Activated CD8-positive, alpha-beta memory T cell treated with anti-CD3 and anti-CD28 coated beads for 4 hours (primary cell): ENCODE data around the gene SAMD11.

Experiments
- DNase-seq, 2 donors: peaks; one replicate each; pipeline ENCODE4 v3.0.0-alpha.2; 2020; ENCODE audit warnings: low read depth in 2 of 2

The SAMD11 gene

DNA sequence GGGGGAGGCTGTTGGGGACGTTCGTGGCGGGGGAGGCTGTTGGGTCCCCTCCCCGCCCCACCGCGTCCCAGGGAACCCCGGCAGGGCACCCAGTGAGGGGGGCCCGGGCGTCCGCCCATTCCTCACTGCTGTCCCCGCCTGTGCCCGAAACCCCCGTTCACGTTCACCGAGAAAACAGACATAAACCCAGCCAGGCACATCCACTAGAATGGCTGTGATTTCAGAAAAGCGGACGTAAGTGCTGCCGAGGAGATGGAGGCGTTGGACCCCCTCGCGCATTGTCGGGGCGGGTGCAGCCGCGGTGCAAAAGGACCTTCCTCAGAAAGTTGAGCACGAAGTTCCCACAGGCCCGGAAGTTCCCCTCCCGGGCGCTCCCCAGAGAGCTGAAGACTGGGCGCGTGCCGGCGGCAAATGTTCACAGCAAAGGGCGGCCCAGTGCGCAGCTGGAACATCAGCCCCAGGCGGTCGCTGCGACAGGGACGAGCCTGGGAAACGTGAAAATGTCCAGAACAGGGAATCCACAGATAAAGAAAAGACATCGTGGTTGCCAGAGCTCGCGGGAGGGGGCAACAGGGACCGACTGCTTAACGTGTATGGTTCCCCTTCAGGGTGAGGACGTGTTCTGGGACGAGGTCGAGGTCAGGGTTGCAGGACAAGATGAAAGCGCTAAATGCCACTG is 18.5 kb upstream of the SAMD11 start:
- DNase-seq, result no peak

DNA sequence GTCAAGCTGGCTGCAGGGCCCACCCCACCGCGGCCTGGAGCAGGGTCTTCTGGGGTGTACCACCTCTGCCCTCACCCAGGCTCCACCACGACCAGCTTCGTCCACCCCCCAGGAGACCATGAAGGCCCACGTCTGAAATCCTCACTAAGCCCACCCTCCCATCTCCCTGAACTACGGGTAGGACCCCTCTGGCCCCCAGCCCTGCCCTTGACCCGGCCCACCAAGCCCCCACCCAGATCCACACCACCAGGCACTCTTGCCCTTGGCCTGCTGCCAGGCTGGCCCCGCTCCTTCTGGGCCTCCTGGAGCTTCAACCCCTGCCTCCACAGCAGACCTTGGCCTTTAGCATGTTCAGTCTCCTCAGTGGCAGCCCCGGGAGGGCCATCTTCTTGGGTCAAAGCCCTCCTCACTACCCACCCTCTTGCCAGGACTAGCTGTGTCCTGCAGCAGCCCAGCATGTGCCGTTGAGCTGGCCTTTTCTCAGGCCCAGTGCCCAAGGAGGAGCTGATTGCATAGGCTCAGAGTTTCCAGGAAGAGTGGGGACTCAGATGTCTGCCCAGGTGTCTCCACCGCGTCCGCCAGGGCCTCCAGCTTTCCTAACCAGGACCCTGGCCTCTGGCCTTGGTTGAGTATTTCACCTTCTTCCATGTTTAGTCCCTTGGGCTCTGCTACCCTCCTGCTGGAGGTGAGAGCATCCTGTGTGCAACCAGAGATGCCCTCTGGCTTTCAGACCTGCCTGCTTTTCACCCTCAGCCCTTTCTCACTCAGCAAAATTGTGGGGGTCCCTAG is 17.7 kb upstream of the SAMD11 start:
- DNase-seq, result no peak

DNA sequence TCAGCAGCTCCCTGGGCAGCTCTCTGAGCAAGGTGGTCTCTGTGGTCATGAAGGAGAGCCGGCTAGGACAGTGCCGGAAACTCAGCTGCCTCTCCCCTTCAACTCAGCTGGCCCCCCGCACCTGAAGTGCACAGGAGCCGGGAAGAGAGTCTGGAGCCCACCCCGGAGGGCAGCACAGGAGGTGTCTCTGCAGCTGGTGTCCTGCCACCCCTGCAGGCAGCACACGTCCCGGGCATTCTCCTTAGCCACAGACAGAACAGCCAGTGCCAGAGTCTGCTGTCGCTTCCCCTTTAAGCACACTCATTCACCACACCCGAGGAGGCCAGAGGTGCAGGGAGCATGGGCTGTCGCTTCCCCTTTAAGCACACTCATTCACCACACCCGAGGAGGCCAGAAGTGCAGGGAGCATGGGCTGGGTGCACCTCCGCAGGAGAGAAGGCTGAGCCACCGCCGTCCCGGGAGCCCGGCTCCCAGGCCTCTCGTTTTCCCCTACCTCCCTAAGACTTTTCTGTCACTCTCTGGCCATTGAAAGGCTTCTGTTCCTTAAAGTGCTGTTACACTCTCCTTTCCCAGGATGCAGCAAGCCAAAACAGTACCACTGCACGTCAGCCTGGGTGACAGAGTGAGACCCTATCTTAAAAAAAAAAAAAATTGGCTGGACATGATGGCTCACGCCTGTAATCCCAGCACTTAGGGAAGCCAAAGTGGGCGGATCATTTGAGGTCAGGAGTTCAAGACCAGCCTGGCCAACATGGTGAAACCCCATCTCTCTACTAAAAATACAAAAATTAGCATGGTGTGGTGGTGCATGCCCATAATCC is 16.9 kb upstream of the SAMD11 start:
- no peak for DNase-seq

DNA sequence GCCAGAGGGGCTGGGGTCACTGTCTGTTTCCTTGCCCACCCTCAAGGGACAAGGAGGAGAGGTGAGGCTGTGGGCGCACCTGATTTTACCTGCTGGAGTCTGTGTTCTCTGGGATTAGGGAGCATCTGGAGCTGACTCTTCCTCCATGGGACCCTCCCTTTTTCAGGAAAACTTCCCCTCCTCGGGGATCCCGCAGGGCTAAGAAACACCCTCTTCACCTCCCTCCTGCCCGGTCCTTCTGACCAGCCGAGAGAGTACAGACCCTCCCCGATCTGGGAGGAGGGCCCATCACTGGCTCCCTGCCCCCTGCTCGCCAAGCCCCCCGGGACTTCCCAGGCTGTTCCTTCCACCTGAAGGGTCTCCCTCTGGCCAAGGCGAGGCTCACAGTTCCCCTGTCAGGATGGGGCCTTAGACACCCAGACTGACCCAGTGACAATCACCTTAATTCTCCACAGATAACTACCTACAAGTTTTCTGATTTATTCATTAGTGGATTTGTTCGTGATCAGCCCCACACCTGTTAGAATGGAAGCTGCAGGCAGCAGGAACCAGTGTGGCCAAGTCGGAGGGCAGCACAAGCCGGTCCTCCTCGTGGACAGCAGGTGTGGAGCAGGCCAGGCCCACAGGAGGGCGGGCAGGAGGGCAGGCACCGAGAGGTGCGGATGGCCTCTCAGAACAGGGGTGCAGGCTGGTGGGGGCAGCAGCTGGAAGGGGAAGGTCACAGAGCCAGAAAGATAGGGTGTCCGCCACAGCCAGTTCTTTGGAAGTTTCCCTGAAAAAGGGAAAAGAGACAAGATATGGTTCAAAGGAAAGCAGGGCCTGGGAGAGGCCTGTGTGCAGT is 15.9 kb upstream of the SAMD11 start:
- no peak for DNase-seq

DNA sequence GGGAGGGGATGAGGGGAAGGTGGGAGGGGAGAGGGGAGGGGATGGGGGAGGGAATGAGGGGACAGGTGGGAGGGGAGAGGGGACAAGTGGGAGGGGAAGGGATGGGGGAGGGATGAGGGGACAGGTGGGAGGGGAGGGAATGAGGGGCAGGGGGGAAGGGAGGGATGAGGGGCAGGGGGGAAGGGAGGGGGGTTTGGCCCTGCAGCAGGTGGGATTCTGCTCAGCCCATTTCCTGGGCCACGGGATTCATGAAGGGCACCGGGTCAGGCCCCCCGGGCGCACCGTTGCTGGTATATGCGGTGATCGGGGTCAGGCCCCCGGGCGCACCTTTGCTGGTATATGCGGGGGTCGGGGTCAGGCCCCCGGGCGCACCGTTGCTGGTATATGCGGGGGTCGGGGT is 15.1 kb upstream of the SAMD11 start:
- no peak for DNase-seq

DNA sequence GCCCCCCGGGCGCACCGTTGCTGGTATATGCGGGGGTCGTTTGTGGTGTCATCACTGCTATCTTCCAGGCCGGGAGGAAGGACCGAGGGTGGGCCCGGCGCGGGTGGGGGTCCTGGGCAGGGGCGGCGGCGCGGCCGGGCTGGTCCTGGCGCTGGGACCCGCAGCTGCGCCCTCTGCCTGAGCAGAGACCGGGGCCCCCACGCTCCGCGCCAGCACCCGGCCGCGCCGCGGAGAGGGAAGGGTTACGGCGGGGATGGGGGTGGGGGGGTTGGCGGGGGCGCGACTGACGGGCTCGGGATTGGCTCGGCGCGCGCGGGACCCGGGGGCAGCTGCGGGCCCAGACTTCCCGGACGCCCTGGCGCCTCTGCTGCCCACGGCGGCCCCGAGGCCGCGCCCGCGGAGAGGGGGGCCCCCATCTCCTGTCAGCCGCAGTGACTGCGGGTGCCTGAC is 13.8 kb upstream of the SAMD11 start:
- DNase-seq, result no peak

DNA sequence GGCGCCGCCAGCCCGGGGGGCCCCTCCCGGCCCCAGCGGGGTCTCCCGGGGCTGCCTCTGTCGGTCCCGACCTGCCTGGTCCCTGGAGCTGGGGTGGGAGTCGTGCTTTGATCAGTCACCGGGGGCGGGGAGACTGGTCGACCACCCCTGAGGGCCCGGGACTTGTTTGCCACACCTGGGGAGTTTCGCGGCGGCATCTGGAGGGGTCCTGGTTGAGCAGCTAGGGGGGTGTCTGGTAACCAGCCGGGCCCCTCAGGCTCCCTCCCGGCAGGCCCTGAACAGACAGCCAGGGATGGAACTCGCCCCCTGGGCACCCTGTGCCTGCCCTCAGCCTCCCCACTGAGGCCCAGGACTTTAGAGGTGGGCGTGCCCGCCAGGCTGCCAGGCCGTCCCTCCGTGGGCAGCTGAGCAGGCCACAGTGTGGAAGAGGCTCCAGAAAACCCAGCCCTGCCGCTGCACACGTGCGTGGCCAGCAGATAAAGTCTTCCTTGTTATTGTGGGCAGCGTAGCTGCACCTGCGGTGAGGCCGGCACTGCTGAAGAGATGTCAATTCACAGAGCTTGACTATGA is 13.3 kb upstream of the SAMD11 start:
- DNase-seq, result no peak

DNA sequence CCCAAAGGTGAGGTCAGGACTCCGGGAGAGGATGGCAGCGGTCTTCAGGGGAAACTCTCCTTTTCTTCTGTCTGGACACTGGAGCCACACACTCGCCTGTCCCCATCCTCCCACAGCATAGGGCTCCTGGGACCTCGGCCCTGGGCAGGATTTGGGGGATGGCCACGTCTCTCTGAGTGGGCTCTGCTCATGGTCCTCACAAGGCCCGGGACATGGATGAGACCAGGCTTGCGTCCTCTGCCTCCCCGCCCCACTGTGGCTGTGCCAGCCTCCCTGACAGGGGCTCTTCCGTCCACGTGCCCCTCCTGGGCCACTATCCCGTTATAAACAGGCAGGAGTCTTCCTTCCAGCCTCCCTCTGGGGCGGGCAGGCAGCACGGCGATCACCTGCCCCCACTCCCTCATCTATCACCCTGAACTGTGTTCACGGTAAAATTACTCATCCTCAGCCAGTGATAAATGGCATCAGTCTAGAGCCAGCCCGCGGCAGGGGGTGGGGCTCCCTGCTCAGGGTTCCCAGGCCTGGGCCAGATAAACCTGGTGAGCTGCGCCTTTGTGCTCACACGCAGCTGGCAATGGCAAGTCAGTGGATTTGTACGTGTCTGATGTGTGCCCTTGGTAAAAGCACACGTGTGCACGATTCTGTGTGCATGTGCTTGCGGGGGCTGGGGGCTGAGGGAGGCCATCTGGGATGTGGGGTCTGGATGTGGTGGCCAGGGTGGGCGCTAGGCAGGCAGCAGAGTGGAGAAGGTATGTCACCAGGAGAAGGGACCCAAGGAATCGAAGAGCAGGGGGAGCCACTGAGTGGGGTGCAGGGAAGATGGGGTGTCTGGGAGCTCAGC is 12.6 kb upstream of the SAMD11 start:
- no peak for DNase-seq

DNA sequence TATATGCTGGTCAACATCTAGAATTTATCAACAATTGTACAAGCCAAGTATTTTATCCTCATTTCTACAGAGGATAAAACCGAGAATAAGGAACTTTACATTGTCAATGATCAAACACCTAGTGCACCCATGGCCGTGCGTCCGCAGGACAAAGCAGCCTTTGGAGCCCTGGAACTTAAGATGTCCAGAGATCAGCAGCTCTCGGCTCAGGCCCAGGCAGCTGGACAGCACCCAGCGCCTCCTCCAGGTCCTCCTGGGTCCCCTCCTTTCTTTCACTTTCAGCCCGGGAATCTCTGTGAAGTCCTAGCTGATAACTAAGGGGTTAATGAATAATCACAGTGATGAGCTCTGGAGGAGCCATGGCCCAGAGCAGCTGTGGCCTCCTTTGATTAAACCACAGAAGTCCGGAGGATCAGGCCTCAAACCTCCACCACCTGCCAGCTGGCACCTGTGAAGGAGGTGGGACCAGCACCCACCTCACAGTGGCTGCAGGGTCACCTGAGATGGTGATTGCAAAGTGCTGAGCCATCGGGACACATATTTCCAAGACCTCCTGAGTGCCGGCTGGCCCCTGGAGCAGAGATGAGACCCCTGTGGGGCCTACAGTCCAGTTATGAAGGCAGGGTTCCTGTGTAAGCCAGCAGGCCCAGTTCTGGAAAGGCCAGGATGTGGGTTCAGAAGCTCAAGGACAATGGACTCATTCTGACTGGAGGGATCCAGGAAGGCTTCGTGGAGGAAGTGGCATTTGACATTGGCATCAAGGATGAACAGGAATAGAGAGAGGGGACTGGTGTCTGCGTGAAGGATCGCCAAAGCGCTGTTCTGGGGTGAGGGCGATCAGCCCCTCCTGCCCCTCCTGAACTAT is 11.6 kb upstream of the SAMD11 start:
- DNase-seq, result no peak

DNA sequence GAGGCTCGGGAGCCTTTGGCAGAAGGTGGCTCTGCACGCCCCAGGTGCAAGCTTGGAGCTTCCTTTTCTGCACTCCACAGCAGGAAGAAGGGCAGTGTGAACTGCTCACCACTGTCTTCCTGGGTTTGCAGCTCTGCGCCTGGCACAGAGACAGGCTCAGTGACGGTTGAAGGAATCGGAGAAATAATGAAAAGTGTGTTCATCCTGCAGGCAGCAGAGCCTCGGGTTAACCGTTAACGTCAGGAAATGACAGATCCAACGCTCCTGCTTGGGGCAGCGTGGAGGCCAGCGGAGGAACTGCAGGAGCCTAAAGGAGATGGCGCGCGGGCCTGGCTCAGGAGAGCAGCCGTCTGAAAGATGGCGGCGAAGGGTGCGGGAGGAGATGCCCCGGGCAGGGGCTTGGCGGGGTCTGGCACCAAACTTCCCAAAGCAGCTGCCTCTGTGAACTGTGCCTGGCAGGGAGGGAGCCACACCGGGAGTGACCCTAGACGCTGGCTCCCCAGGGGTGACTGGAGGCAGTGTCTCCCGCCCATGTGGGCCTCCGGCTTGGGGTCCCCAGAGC is 10.9 kb upstream of the SAMD11 start:
- DNase-seq, result no peak

DNA sequence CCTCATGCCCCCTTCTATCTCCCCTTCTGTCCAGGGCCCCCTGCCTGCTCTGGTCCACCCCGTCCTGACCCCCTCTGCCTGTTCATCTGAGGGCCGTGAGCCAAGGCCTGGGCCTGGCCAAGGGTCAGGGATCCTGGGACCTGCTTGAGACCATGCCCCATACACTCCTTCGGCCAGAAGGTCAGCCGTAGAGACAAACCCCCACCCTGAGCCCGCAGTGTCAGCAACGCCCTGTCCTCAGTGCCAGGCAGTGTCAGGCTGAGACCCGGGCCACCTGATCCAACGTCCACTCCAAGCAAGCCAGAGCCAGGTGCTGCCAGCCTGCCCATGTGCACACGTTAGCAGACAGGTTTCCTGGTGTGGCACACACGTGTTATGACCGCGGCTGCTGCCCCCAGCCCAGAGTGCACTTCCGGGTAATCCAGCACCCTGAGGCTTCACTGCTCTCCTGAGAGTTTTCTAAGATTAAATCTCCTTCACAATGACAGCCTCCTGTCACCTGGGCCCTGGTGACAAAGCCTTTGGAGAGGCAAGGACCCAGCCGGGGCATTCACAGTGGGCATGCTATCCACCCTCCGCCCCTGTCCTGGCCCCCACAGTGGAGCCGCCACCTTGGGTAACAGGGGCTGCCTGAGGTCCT is 10.1 kb upstream of the SAMD11 start:
- DNase-seq, result no peak

DNA sequence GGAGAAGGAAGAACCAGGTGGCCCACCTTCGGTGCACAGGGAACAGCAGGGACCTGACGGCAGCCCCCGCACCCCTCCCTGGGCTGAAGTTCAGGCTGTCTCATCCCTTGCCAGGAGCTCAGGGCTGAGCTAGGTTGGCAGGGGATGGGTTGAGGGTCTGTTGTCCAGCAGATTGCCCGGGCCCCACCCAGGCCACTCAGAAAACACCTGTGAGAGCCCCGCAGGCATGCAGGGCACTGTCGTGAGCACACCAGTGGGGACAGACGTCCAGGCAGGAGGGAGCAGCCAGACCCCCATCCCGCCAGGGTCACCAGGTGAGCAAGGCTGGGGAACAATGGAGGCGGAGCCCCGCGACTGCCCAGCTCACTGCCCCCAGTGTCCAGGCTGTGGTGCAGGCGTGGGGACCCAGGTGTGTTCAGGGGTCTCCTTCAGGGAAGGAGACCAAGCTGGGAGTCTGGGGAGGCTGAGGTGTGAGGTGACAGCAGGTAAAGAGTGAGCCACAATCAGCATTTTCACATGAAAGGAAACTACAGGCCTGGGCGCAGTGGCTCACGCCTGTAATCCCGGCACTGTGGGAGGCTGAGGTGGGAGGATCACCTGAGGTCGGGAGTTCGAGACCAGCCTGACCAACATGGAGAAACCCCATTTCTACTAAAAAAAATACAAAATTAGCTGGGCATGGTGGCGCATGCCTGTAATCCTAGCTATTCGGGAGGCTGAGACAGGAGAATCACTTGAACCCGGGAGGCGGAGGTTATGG is 9.4 kb upstream of the SAMD11 start:
- no peak for DNase-seq

DNA sequence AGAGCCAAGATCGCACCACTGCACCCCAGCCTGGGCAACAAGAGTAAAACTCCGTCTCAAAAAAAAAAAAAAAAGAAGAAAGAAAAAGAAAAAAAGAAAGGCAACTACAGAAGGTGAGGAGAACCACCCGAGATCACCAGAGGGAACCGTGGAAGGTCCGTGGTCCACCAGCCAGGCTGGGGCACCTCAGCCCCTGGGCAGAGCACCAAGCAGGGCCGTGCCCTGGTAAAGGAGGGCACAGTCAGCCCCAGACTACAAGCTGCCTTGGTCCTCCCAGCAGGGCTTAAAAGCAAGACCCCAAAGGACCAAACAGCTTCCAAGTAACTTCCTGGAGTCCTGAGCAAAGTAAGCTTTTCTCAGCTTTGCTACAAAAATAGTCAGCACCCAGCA is 8.8 kb upstream of the SAMD11 start:
- DNase-seq, result no peak

DNA sequence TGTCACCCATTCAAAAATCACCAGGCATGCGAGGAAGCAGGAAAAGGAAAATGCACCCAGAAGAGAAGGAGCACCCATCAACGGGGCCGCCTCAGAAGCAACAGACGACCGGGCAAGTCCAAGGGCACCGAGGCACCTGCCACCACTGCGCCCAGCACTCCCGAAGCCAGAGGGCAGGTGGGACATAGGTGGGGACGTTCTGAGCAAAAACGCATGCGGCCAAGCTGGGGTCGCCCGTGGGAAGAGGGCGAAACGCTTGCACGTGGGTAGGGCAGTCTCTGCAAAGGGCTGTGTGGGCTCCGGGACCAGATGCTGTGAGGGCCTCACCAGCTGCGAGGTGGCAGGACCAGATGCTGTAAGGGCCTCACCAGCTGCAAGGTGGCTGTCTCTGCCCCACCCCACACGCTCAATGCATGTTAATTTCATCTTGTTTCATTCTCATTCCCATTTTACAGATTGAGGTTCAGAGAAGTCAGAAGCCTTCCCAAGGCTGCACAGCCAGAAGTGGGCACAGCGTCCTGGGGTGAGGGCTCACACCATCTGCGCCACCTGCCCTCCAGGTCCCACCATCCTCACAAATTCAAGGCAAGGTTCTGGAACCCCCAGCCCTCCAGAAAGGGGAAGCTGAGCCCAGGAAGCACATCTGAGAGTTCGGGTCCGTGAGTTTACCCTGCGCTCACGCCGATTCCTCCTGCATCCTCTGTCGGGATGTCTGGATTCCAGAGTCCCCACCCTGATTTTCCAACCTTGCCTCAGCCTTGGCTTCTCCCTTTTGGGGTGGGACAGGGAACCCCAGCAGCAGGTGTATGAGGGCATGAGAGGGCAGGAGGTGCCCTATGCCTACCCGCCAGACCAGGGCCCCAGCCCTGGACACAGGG is 8.2 kb upstream of the SAMD11 start:
- no peak for DNase-seq

DNA sequence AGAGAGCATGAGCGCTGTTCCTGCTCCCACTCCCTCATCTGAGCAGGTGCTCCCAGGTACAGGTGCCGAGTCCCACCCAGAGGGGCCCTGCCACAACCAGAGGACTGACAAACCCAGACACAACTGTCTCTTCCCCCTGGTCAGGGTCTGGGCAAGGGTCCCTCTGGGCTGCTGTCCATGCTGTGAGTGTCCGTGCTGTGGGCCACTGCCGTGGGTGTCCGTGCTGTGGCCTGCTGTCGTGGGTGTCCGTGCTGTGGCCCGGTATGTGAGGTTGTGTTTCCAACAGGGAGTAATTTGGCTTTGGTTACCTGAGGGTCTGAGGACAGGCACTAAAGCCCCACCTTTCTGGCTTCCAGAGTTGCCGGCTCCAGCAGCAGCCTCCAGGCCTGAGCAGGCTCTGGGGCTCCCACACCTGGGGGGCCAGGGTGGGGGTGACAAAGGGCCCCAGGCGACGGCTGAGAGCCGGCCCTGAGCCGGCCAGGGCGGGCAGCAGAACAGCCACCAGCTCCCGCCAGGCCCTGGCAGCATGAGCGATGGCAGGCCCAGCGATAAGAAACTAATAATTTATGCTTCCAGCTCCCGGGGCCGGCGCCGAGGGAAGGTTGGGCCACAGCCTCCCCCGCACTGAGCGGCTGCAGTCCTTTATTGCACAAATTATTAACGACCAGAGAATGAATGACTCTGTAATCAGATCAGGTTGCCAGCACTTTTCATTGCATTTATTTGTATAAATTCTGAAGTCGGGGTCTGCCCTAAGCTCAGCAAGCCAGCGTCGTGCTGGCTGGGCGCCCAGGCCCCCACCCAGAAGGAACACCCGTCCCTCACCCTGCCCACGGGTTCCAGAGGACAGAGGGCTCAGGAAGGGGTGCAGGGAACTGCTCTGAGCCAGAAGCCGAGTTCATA is 7.3 kb upstream of the SAMD11 start:
- DNase-seq, result no peak

DNA sequence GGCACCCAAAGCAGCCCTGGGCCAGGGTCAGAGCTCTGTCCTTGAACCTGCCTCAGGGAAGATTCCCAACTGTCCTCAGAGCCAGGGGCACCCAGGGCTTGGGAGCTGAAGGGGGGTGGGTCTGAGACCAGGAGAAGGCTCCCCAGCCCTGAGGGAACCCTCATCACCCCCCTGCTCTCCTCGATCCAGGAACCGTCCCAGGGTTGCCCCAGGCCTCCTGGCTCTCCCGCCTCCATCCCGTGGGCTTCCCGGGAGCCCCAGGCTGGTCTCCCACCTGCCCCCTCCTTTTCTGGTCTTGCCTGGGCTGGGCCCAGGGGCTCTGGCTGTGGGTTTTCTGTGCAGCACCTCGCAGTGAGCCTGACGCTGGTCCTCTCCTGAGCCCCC is 6.7 kb upstream of the SAMD11 start:
- no peak for DNase-seq
